Uterus (tissue), 2 donors: ENCODE measurements around the gene FBXW7.

Source experiments
- CTCF ChIP-seq, 4 experiments: fragments of 200-600 bp in 2 of 4; fragments of 450-650 bp in 2 of 4; sonication (generic) in 2 of 4; IDR thresholded peaks; one replicate each; pipeline ENCODE4 v1.5.1; 2016 to 2019; ENCODE audit warnings: antibody characterized with exemption in 4 of 4, mild to moderate bottlenecking in 2 of 4, moderate library complexity in 1 of 4
- POLR2A ChIP-seq, 2 donors: fragments of 450-650 bp; IDR thresholded peaks; one replicate each; pipeline ENCODE4 v1.6.1; 2016; ENCODE audit warnings: antibody characterized with exemption in 2 of 2, mild to moderate bottlenecking in 1 of 2, moderate library complexity in 1 of 2

DNA sequence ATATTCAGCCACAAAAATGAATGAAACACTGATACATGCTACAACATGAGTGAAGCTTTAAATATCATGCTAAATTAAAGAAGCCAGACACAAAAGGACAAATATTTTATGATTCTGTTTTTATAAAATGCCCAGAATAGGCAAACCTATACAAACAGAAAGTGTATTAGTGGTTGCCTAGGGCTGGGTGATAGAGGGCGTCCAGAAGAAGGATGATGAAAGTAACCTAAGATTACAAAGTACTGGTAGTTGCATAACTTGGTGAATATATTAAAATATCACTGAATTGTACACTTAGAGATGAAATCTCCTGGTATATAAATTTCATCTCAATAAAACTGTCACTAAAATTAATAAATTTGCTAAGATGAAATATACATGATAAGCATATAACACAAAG, 67.5 kb downstream of the FBXW7 start:
- TF ChIP-seq CTCF (IDR thresholded peaks at IDR 0.05) = no peak
- TF ChIP-seq POLR2A (IDR thresholded peaks at IDR 0.05) = no peak
